Ramos (cell line): ENCODE data around the gene OR5F1.

Experiments
- in situ Hi-C: fragments of 300-500 bp; cut with MboI; formaldehyde crosslinking; loops from one replicate; pipeline ENCODE4 v1.14.3; 2022; ENCODE audit warnings: low sequenced_read_pairs; ENCODE audit not compliant: unreplicated experiment

Gene OR5F1

GRCh38 chr11:55994525-55994924 is at the start of gene OR5F1:
TSS of gene OR5F1 (minus strand) at chr11:55994625. CDS start at chr11:55994625, 0 bp downstream.
- in situ Hi-C loops = no loop called here

- in situ Hi-C loops = no loop called here
Observed at GRCh38 chr11:56027354-56027753, 32.9 kb upstream of the OR5F1 start, which contains the start of gene OR5AS1. TSS of gene OR5AS1 (plus strand) at chr11:56027654. CDS start at chr11:56030419, 2,765 bp downstream.

GRCh38 chr11:56013805-56014204 is 19.4 kb upstream of the OR5F1 start:
- in situ Hi-C loops = no loop called here

GRCh38 chr11:56010716-56011115 is 16.3 kb upstream of the OR5F1 start:
- in situ Hi-C loops = no loop called here

- in situ Hi-C loops = no loop called here
Observed at GRCh38 chr11:55970935-55971334, 23.5 kb downstream of the OR5F1 start.

GRCh38 chr11:55969845-55970244 is 24.6 kb downstream of the OR5F1 start, which contains the start of gene OR10AG1:
TSS of gene OR10AG1 (minus strand) at chr11:55969945. CDS start at chr11:55969907, 38 bp downstream.
- in situ Hi-C loops = no loop called here

GRCh38 chr11:55967914-55968313 is 26.5 kb downstream of the OR5F1 start:
- in situ Hi-C loops = no loop called here

GRCh38 chr11:55966391-55966790 is 28.0 kb downstream of the OR5F1 start:
- in situ Hi-C loops = no loop called here

- in situ Hi-C loops = no loop called here
Observed at GRCh38 chr11:55956521-55956920, 37.9 kb downstream of the OR5F1 start.

GRCh38 chr11:55949330-55949729 is 45.1 kb downstream of the OR5F1 start:
- in situ Hi-C loops = loop anchor here (25.0 kb wide), 1 partner anchor 838 kb away; no protein-coding TSS in a partner anchor
